ENCODE data around the gene GABPB1. TPM values are rescaled to one million over a fixed set of nuclear protein-coding genes. Genes with fewer than 3 reads are reported as not detected.

Gene GABPB1
- total and polyA plus RNA-seq, 2 of the 13 experiments (the other 11 are each of a cell fraction or from before 2014, with no cell fraction given): 17.5 to 39.5 TPM

DNA sequence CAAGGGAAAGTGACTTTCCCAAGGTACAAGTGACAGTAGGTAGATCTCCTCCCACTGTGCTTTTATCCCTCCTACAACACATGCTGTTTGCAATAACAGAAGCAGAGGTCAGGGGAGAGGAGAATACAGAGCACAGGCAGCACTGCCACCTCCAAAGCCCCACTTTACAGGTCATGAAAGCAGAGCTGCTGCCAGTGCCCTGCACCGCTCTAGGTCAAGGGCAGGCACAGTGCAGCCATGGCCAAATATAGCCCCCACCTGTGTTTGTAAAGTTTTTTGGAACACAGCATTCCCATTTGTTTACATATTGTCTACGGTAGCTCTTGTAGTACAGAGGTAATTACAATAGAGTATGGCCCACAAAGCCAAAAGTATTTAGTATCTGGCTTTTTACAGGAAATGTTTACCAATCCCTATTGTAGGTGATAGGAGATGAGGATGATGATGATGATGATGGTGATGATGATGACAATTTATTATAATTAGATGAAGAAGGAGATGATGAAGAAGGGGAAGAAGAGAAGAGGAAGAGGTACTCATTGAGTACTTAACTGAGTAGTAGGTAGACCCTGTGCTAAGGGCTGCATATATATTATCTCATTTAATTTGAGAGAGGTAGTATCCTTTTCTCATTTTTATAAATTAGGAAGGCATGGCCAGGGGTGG is 109.9 kb downstream of the GABPB1 start (continued):
- TF ChIP-seq ZNF552 (CRISPR knock-in tag; IDR thresholded peaks at IDR 0.05; ENCODE audit: borderline replicate concordance) (no peak), GZF1 (CRISPR knock-in tag; IDR thresholded peaks at IDR 0.05) (no peak), ZBTB38 (CRISPR knock-in tag; IDR thresholded peaks at IDR 0.05) (no peak), ZNF354B (CRISPR knock-in tag; IDR thresholded peaks at IDR 0.05) (no peak), SALL2 (CRISPR knock-in tag; IDR thresholded peaks at IDR 0.05) (no peak), SRSF9 (IDR thresholded peaks at IDR 0.05; ENCODE audit: borderline replicate concordance, insufficient read depth, low read depth, low read length, poor library complexity, severe bottlenecking) (no peak), DR1 (CRISPR knock-in tag; IDR thresholded peaks at IDR 0.05) (no peak), HMGXB3 (CRISPR knock-in tag; IDR thresholded peaks at IDR 0.05; ENCODE audit: borderline replicate concordance) (no peak), KLF9 (CRISPR knock-in tag; IDR thresholded peaks at IDR 0.05; ENCODE audit: low read depth) (no peak), ZNF768 (CRISPR knock-in tag; IDR thresholded peaks at IDR 0.05) (no peak), GATA4 (IDR thresholded peaks at IDR 0.05; ENCODE audit: borderline replicate concordance, low read depth) (no peak), SRSF1 (optimal IDR thresholded peaks at IDR 0.05; ENCODE audit: low read depth, low read length) (no peak)
- TF ChIP-seq, protein P1, sequence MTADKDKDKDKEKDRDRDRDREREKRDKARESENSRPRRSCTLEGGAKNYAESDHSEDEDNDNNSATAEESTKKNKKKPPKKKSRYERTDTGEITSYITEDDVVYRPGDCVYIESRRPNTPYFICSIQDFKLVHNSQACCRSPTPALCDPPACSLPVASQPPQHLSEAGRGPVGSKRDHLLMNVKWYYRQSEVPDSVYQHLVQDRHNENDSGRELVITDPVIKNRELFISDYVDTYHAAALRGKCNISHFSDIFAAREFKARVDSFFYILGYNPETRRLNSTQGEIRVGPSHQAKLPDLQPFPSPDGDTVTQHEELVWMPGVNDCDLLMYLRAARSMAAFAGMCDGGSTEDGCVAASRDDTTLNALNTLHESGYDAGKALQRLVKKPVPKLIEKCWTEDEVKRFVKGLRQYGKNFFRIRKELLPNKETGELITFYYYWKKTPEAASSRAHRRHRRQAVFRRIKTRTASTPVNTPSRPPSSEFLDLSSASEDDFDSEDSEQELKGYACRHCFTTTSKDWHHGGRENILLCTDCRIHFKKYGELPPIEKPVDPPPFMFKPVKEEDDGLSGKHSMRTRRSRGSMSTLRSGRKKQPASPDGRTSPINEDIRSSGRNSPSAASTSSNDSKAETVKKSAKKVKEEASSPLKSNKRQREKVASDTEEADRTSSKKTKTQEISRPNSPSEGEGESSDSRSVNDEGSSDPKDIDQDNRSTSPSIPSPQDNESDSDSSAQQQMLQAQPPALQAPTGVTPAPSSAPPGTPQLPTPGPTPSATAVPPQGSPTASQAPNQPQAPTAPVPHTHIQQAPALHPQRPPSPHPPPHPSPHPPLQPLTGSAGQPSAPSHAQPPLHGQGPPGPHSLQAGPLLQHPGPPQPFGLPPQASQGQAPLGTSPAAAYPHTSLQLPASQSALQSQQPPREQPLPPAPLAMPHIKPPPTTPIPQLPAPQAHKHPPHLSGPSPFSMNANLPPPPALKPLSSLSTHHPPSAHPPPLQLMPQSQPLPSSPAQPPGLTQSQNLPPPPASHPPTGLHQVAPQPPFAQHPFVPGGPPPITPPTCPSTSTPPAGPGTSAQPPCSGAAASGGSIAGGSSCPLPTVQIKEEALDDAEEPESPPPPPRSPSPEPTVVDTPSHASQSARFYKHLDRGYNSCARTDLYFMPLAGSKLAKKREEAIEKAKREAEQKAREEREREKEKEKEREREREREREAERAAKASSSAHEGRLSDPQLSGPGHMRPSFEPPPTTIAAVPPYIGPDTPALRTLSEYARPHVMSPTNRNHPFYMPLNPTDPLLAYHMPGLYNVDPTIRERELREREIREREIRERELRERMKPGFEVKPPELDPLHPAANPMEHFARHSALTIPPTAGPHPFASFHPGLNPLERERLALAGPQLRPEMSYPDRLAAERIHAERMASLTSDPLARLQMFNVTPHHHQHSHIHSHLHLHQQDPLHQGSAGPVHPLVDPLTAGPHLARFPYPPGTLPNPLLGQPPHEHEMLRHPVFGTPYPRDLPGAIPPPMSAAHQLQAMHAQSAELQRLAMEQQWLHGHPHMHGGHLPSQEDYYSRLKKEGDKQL (CRISPR knock-in tag; IDR thresholded peaks at IDR 0.05; ENCODE audit: low read depth): no peak
- TF ChIP-seq, protein P2, sequence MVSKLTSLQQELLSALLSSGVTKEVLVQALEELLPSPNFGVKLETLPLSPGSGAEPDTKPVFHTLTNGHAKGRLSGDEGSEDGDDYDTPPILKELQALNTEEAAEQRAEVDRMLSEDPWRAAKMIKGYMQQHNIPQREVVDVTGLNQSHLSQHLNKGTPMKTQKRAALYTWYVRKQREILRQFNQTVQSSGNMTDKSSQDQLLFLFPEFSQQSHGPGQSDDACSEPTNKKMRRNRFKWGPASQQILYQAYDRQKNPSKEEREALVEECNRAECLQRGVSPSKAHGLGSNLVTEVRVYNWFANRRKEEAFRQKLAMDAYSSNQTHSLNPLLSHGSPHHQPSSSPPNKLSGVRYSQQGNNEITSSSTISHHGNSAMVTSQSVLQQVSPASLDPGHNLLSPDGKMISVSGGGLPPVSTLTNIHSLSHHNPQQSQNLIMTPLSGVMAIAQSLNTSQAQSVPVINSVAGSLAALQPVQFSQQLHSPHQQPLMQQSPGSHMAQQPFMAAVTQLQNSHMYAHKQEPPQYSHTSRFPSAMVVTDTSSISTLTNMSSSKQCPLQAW (CRISPR knock-in tag; IDR thresholded peaks at IDR 0.05): 0 out of 2 replicates have a peak, but pooled peaks have one; percentile 26
- TF ChIP-seq, protein P3, sequence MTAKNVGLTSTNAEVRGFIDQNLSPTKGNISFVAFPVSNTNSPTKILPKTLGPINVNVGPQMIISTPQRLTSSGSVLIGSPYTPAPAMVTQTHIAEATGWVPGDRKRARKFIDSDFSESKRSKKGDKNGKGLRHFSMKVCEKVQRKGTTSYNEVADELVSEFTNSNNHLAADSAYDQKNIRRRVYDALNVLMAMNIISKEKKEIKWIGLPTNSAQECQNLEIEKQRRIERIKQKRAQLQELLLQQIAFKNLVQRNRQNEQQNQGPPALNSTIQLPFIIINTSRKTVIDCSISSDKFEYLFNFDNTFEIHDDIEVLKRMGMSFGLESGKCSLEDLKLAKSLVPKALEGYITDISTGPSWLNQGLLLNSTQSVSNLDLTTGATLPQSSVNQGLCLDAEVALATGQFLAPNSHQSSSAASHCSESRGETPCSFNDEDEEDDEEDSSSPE (CRISPR knock-in tag; IDR thresholded peaks at IDR 0.05): no peak

All from HepG2 (cell line).